ENCODE results near the gene USP25.

Gene USP25

GRCh38 chr21:15815285-15815684, 85.5 kb downstream of the USP25 start:
- DNase-seq (ENCODE audit: low read depth) = no peak
- H3K4me3 ChIP-seq (ENCODE audit: low read depth, low read length) = no peak overlapping the region
- TF ChIP-seq CTCF (IDR thresholded peaks at IDR 0.05; ENCODE audit: low read depth, low read length, missing control alignments) = no peak

GRCh38 chr21:15820327-15820726, 90.5 kb downstream of the USP25 start:
- no peak for DNase-seq (ENCODE audit: low read depth)
- no peak for TF ChIP-seq CTCF (IDR thresholded peaks at IDR 0.05; ENCODE audit: low read depth, low read length, missing control alignments)
- H3K4me3 ChIP-seq (ENCODE audit: low read depth, low read length) = no peak overlapping the region

- H3K4me3 ChIP-seq (ENCODE audit: low read depth, low read length) = no peak overlapping the region
- no peak for DNase-seq (ENCODE audit: low read depth)
- TF ChIP-seq CTCF (IDR thresholded peaks at IDR 0.05; ENCODE audit: low read depth, low read length, missing control alignments) = no peak
Observed at GRCh38 chr21:15820852-15821379, 91.1 kb downstream of the USP25 start.

GRCh38 chr21:15823486-15824150, 93.8 kb downstream of the USP25 start:
- H3K4me3 ChIP-seq (ENCODE audit: low read depth, low read length) = no peak overlapping the region
- TF ChIP-seq CTCF (IDR thresholded peaks at IDR 0.05; ENCODE audit: low read depth, low read length, missing control alignments) = no peak
- no peak for DNase-seq (ENCODE audit: low read depth)

- no peak overlapping the region for H3K4me3 ChIP-seq (ENCODE audit: low read depth, low read length)
- TF ChIP-seq CTCF (IDR thresholded peaks at IDR 0.05; ENCODE audit: low read depth, low read length, missing control alignments) = no peak
- no peak for DNase-seq (ENCODE audit: low read depth)
Observed at GRCh38 chr21:15825700-15826099, 95.9 kb downstream of the USP25 start.

GRCh38 chr21:15826147-15826780, 96.5 kb downstream of the USP25 start:
- TF ChIP-seq CTCF (IDR thresholded peaks at IDR 0.05; ENCODE audit: low read depth, low read length, missing control alignments) = peak; percentile 38
- H3K4me3 ChIP-seq (ENCODE audit: low read depth, low read length) = no peak overlapping the region
- peak; percentile 3 for DNase-seq (ENCODE audit: low read depth)
